ENCODE results near the gene IL17D.

- TF ChIP-seq CTCF (IDR thresholded peaks at IDR 0.05) (no peak), POLR2AphosphoS5 (IDR thresholded peaks at IDR 0.05) (no peak), POLR2A (IDR thresholded peaks at IDR 0.05) (no peak)
Measured at GRCh38 chr13:20679879-20680278, 23.6 kb upstream of the IL17D start.
